GM18505 (cell line): ENCODE measurements around the gene GJB3.

ENCODE experiments used
- ATAC-seq: cut with Tn5 transposase; IDR thresholded peaks from one replicate; pipeline ENCODE4 v1.9.1; 2021; ENCODE audit not compliant: unreplicated experiment
- POLR2A ChIP-seq: IDR thresholded peaks from 4 replicates; pipeline ENCODE4 v1.6.1; 2011; ENCODE audit warnings: borderline replicate concordance; ENCODE audit not compliant: insufficient read depth, insufficient read length; ENCODE audit errors: extremely low read depth

The GJB3 gene

GRCh38 chr1:34833711-34834110 is 52.7 kb downstream of the GJB3 start:
- TF ChIP-seq POLR2A, result no peak
- ATAC-seq, result no peak
